ENCODE data around the gene GTF2F2. TPM values are rescaled to one million over a fixed set of nuclear protein-coding genes. Genes with fewer than 3 reads are reported as not detected.

The GTF2F2 gene
- total RNA-seq, 1 donor = 19.9 TPM

GRCh38 chr13:45314822-45315221 is 194.5 kb downstream of the GTF2F2 start:
- no peak for DNase-seq (ENCODE audit: insufficient read length, low spot score, missing footprints)
- Histone ChIP-seq H3K4me1 (ENCODE audit: insufficient read depth, low read length) (peaks cover 11% of the 10 kb centered on the region), H3K27me3 (ENCODE audit: insufficient read depth, low read length) (no peaks in the 10 kb centered on the region), H3K27ac (ENCODE audit: low read depth, low read length) (no peak overlapping the region), H3K4me3 (ENCODE audit: insufficient read depth, low read length) (no peak overlapping the region), H3K36me3 (ENCODE audit: insufficient read depth, low read length) (no peaks in the 10 kb centered on the region), H4K20me1 (ENCODE audit: insufficient read depth, low read length) (no peaks in the 10 kb centered on the region), H3K9me3 (ENCODE audit: low read depth, low read length) (no peaks in the 10 kb centered on the region), H2AFZ (ENCODE audit: low read length) (no peak overlapping the region), H3K79me2 (ENCODE audit: insufficient read depth, low read length) (no peaks in the 10 kb centered on the region), H3K4me2 (ENCODE audit: insufficient read depth, low read length) (no peak overlapping the region)
- TF ChIP-seq CTCF (IDR thresholded peaks at IDR 0.05; ENCODE audit: extremely low read depth, low read depth, low read length) = no peak

- Histone ChIP-seq H2AFZ (ENCODE audit: low read length) (no peak overlapping the region), H3K36me3 (ENCODE audit: insufficient read depth, low read length) (no peaks in the 10 kb centered on the region), H3K9me3 (ENCODE audit: low read depth, low read length) (no peaks in the 10 kb centered on the region), H3K4me1 (ENCODE audit: insufficient read depth, low read length) (peaks cover 11% of the 10 kb centered on the region), H3K79me2 (ENCODE audit: insufficient read depth, low read length) (no peaks in the 10 kb centered on the region), H3K4me3 (ENCODE audit: insufficient read depth, low read length) (no peak overlapping the region), H4K20me1 (ENCODE audit: insufficient read depth, low read length) (no peaks in the 10 kb centered on the region), H3K27me3 (ENCODE audit: insufficient read depth, low read length) (no peaks in the 10 kb centered on the region), H3K27ac (ENCODE audit: low read depth, low read length) (no peak overlapping the region), H3K4me2 (ENCODE audit: insufficient read depth, low read length) (no peak overlapping the region)
- TF ChIP-seq CTCF (IDR thresholded peaks at IDR 0.05; ENCODE audit: extremely low read depth, low read depth, low read length) = no peak
- DNase-seq (ENCODE audit: insufficient read length, low spot score, missing footprints) = no peak
These were observed 195.3 kb downstream of the GTF2F2 start for GRCh38 chr13:45315520-45316167.

DNA sequence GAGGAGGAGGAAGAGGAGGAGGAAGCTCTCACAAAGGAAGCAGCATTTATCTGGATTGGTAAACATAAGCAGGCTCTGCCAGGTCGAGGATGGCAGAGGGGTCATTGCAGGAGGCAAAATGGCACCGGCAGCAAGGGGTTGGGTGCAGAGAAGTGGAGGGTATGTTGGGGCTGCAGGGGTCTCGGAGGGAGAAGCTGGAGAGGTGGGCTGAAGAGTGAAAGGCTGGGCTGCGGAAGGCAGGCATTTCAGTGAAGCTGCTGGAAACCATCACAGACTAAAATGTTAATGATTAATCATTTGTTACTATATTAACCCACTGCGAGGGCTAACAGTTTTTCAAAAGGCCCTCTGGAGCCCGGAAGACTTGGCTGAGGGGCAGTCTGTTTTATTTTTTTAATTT is 196.0 kb downstream of the GTF2F2 start:
- Histone ChIP-seq H3K36me3 (ENCODE audit: insufficient read depth, low read length) (no peaks in the 10 kb centered on the region), H3K4me2 (ENCODE audit: insufficient read depth, low read length) (no peak overlapping the region), H3K4me1 (ENCODE audit: insufficient read depth, low read length) (peaks cover 5% of the 10 kb centered on the region), H2AFZ (ENCODE audit: low read length) (no peak overlapping the region), H3K27ac (ENCODE audit: low read depth, low read length) (no peak overlapping the region), H3K79me2 (ENCODE audit: insufficient read depth, low read length) (no peaks in the 10 kb centered on the region), H3K4me3 (ENCODE audit: insufficient read depth, low read length) (no peak overlapping the region), H3K9me3 (ENCODE audit: low read depth, low read length) (no peaks in the 10 kb centered on the region), H3K27me3 (ENCODE audit: insufficient read depth, low read length) (no peaks in the 10 kb centered on the region), H4K20me1 (ENCODE audit: insufficient read depth, low read length) (no peaks in the 10 kb centered on the region)
- TF ChIP-seq CTCF (IDR thresholded peaks at IDR 0.05; ENCODE audit: extremely low read depth, low read depth, low read length) = no peak
- DNase-seq (ENCODE audit: insufficient read length, low spot score, missing footprints) = no peak

DNA sequence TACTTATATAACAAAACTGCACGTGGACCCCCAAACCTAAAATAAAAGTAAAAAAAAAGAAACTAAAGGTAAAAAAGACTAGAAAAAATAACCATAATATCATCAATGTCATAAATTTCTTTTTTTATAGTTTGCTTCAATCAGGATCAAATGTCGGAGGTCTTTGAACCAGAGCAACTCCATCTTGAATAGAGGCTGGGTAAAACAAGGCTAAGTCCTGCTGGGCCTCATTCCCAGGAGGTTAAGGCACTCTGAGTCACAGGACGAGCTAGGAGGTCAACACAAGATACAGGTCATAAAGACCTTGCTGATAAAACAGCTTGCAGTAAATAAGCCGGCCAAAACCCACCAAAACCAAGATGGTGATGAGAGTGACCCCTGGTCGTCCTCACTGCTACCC is 196.7 kb downstream of the GTF2F2 start:
- no peaks in the 10 kb centered on the region for H3K27me3 ChIP-seq (ENCODE audit: insufficient read depth, low read length)
- H2AFZ ChIP-seq (ENCODE audit: low read length) = no peak overlapping the region
- DNase-seq (ENCODE audit: insufficient read length, low spot score, missing footprints) = no peak
- H4K20me1 ChIP-seq (ENCODE audit: insufficient read depth, low read length) = no peaks in the 10 kb centered on the region
- peaks cover 3% of the 10 kb centered on the region for H3K4me1 ChIP-seq (ENCODE audit: insufficient read depth, low read length)
- H3K79me2 ChIP-seq (ENCODE audit: insufficient read depth, low read length) = no peaks in the 10 kb centered on the region
- H3K4me2 ChIP-seq (ENCODE audit: insufficient read depth, low read length) = no peak overlapping the region
- no peak for TF ChIP-seq CTCF (IDR thresholded peaks at IDR 0.05; ENCODE audit: extremely low read depth, low read depth, low read length)
- H3K36me3 ChIP-seq (ENCODE audit: insufficient read depth, low read length) = no peaks in the 10 kb centered on the region
- H3K27ac ChIP-seq (ENCODE audit: low read depth, low read length) = no peak overlapping the region
- H3K9me3 ChIP-seq (ENCODE audit: low read depth, low read length) = no peaks in the 10 kb centered on the region
- H3K4me3 ChIP-seq (ENCODE audit: insufficient read depth, low read length) = no peak overlapping the region
